ENCODE results near the gene PCDH9. TPM values are rescaled to one million over a fixed set of nuclear protein-coding genes. Genes with fewer than 3 reads are reported as not detected.

PCDH9 gene
- total RNA-seq, 1 experiment from 2014 or later = 5.8 TPM

DNA sequence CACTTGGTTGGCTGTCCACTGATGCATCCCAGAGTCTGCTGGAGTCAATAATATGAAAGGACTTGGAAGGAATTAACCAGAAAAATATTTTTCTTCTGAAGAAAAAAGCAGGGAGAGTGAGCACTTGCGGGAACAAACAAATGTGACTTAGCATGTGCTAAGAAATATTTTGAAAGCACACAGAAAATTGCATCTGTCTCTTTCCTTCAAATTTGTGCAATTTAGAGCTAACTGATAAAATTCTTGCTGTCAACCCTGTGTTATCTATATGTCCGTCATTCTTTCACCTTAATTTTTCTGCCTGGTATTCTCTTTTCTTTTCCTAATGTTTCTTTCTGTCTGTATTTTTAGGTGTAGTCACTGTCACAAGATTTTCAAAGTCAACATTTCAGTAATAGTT is 852.6 kb downstream of the PCDH9 start:
- no peak for DNase-seq (ENCODE audit: low spot score)
- Histone ChIP-seq H3K27ac (ENCODE audit: low read depth, low read length, poor library complexity, severe bottlenecking) (no peak overlapping the region), H3K9me3 (ENCODE audit: low read depth, low read length, poor library complexity, severe bottlenecking) (no peaks in the 10 kb centered on the region), H3K4me1 (ENCODE audit: insufficient read depth, low read length, poor library complexity, severe bottlenecking) (no peaks in the 10 kb centered on the region), H3K27me3 (replicated peaks; ENCODE audit: insufficient read depth, low read depth, low read length, poor library complexity) (no peaks in the 10 kb centered on the region), H3K4me3 (ENCODE audit: low read depth, low read length, poor library complexity, severe bottlenecking) (no peak overlapping the region), H3K36me3 (ENCODE audit: insufficient read depth, low read length, poor library complexity, severe bottlenecking) (no peaks in the 10 kb centered on the region)
- TF ChIP-seq EZH2 (IDR thresholded peaks at IDR 0.05; ENCODE audit: borderline replicate concordance, low read depth, low read length, poor library complexity, severe bottlenecking) = no peak
- TF ChIP-seq, protein P1, sequence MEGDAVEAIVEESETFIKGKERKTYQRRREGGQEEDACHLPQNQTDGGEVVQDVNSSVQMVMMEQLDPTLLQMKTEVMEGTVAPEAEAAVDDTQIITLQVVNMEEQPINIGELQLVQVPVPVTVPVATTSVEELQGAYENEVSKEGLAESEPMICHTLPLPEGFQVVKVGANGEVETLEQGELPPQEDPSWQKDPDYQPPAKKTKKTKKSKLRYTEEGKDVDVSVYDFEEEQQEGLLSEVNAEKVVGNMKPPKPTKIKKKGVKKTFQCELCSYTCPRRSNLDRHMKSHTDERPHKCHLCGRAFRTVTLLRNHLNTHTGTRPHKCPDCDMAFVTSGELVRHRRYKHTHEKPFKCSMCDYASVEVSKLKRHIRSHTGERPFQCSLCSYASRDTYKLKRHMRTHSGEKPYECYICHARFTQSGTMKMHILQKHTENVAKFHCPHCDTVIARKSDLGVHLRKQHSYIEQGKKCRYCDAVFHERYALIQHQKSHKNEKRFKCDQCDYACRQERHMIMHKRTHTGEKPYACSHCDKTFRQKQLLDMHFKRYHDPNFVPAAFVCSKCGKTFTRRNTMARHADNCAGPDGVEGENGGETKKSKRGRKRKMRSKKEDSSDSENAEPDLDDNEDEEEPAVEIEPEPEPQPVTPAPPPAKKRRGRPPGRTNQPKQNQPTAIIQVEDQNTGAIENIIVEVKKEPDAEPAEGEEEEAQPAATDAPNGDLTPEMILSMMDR (conservative IDR thresholded peaks at IDR 0.05; ENCODE audit: low read depth, low read length) = no peak
- intact Hi-C loops (cut with micrococcal nuclease; ENCODE audit: unreplicated experiment) = no loop called here
- POLR2A ChIA-PET (ENCODE audit: low non-redundant PET) = no interaction called here
- CTCF ChIA-PET = no interaction called here
- no TSS peak for BruUV-seq (replicated peaks)

DNA sequence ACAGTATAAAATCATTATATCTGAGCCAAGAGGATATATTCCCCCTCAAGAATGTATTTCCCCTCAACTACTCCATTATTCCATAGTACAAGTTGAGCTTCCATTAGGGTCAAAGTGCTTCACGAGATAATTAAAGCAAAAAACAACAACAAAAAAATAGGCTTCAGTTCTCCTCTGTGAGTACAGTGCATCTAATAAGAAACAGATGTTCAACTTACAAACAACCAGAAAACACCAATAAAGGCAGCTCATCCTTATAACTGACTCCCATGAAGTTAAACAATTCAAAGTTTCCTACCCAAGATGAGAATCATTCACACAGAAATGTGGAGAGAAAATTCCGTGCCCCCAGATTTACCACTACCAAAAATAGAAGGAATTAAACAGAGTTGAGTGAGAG is 854.4 kb downstream of the PCDH9 start:
- Histone ChIP-seq H3K27me3 (replicated peaks; ENCODE audit: insufficient read depth, low read depth, low read length, poor library complexity) (no peaks in the 10 kb centered on the region), H3K36me3 (ENCODE audit: insufficient read depth, low read length, poor library complexity, severe bottlenecking) (no peaks in the 10 kb centered on the region), H3K4me1 (ENCODE audit: insufficient read depth, low read length, poor library complexity, severe bottlenecking) (no peaks in the 10 kb centered on the region), H3K27ac (ENCODE audit: low read depth, low read length, poor library complexity, severe bottlenecking) (no peak overlapping the region), H3K9me3 (ENCODE audit: low read depth, low read length, poor library complexity, severe bottlenecking) (no peaks in the 10 kb centered on the region), H3K4me3 (ENCODE audit: low read depth, low read length, poor library complexity, severe bottlenecking) (no peak overlapping the region)
- TF ChIP-seq, protein P1 (conservative IDR thresholded peaks at IDR 0.05; ENCODE audit: low read depth, low read length) = no peak
- no peak for TF ChIP-seq EZH2 (IDR thresholded peaks at IDR 0.05; ENCODE audit: borderline replicate concordance, low read depth, low read length, poor library complexity, severe bottlenecking)
- intact Hi-C loops (cut with micrococcal nuclease; ENCODE audit: unreplicated experiment) = no loop called here
- no TSS peak for BruUV-seq (replicated peaks)
- POLR2A ChIA-PET (ENCODE audit: low non-redundant PET) = no interaction called here
- DNase-seq (ENCODE audit: low spot score) = no peak
- CTCF ChIA-PET = no interaction called here

DNA sequence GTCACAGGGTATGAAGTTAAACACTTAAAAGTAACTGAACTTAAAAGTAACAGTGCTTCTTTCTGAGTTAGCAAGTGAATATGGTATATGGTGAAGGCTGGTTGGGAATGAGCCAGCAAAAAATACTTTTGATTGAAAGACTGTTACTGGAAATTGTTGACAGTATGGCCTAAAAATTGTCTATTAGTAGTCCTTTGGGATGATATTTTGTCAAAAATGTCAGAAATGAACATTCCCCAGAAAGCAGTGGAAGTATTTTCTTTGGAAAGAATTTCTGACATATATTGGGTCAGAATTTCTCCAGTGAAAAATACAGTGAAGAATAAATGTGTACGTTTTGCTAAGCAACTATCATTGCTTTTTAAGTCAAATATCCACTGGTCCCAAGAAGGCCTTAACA is 860.5 kb downstream of the PCDH9 start:
- Histone ChIP-seq H3K27ac (ENCODE audit: low read depth, low read length, poor library complexity, severe bottlenecking) (no peak overlapping the region), H3K4me1 (ENCODE audit: insufficient read depth, low read length, poor library complexity, severe bottlenecking) (no peaks in the 10 kb centered on the region), H3K9me3 (ENCODE audit: low read depth, low read length, poor library complexity, severe bottlenecking) (no peaks in the 10 kb centered on the region), H3K27me3 (replicated peaks; ENCODE audit: insufficient read depth, low read depth, low read length, poor library complexity) (no peaks in the 10 kb centered on the region), H3K36me3 (ENCODE audit: insufficient read depth, low read length, poor library complexity, severe bottlenecking) (no peaks in the 10 kb centered on the region), H3K4me3 (ENCODE audit: low read depth, low read length, poor library complexity, severe bottlenecking) (no peak overlapping the region)
- no TSS peak for BruUV-seq (replicated peaks)
- ChIA-PET POLR2A (ENCODE audit: low non-redundant PET) (no interaction called here), CTCF (no interaction called here)
- DNase-seq (ENCODE audit: low spot score) = no peak
- intact Hi-C loops (cut with micrococcal nuclease; ENCODE audit: unreplicated experiment) = no loop called here
- TF ChIP-seq, protein P1 (conservative IDR thresholded peaks at IDR 0.05; ENCODE audit: low read depth, low read length) = no peak
- no peak for TF ChIP-seq EZH2 (IDR thresholded peaks at IDR 0.05; ENCODE audit: borderline replicate concordance, low read depth, low read length, poor library complexity, severe bottlenecking)

Measured in A673 (cell line).